HG03103 (cell line): Measurements from ENCODE around the gene PRF1.
"Not testable (repeated sequence)": the region's sequence is repeated elsewhere in the genome, so short reads cannot be mapped to it uniquely, and the experiment has no call there.

Experiments used
- ATAC-seq: cut with Tn5 transposase; IDR thresholded peaks from one replicate; pipeline ENCODE4 v1.9.1; 2021; ENCODE audit warnings: low read depth; ENCODE audit not compliant: unreplicated experiment

Gene PRF1

GRCh38 chr10:70602665-70603448 is at the start of gene PRF1:
PRF1 (minus strand) TSS chr10:70602741; CDS start chr10:70600902, 1,839 bp downstream.
- no peak for ATAC-seq

- no peak for ATAC-seq
Observed at GRCh38 chr10:70651661-70652060, 49.1 kb upstream of the PRF1 start.

GRCh38 chr10:70650718-70651117 is 48.2 kb upstream of the PRF1 start:
- ATAC-seq = no peak

GRCh38 chr10:70650104-70650503 is 47.6 kb upstream of the PRF1 start:
- no peak for ATAC-seq

- no peak for ATAC-seq
Observed at GRCh38 chr10:70649526-70649925, 47.0 kb upstream of the PRF1 start.

GRCh38 chr10:70648427-70648826 is 45.9 kb upstream of the PRF1 start:
- no peak for ATAC-seq

GRCh38 chr10:70647086-70647485 is 44.5 kb upstream of the PRF1 start:
- no peak for ATAC-seq

- not testable (repeated sequence) for ATAC-seq
Observed at GRCh38 chr10:70644959-70645358, 42.4 kb upstream of the PRF1 start.

GRCh38 chr10:70643272-70643671 is 40.7 kb upstream of the PRF1 start:
- not testable (repeated sequence) for ATAC-seq

- ATAC-seq = not testable (repeated sequence)
Observed at GRCh38 chr10:70639640-70640383, 37.3 kb upstream of the PRF1 start.

- not testable (repeated sequence) for ATAC-seq
Observed at GRCh38 chr10:70634515-70634914, 32.0 kb upstream of the PRF1 start.

- ATAC-seq = no peak
Observed at GRCh38 chr10:70634011-70634410, 31.5 kb upstream of the PRF1 start.

- not testable (repeated sequence) for ATAC-seq
Observed at GRCh38 chr10:70631735-70632134, 29.2 kb upstream of the PRF1 start.

- no peak for ATAC-seq
Observed at GRCh38 chr10:70629338-70629737, 26.8 kb upstream of the PRF1 start.

GRCh38 chr10:70626056-70626455 is 23.5 kb upstream of the PRF1 start:
- no peak for ATAC-seq

GRCh38 chr10:70622981-70623844 is 20.7 kb upstream of the PRF1 start:
- ATAC-seq = no peak

GRCh38 chr10:70622541-70622940 is 20.0 kb upstream of the PRF1 start:
- no peak for ATAC-seq

- no peak for ATAC-seq
Observed at GRCh38 chr10:70621503-70622078, 19.1 kb upstream of the PRF1 start.

GRCh38 chr10:70620020-70620289 is 17.4 kb upstream of the PRF1 start:
- ATAC-seq = no peak

GRCh38 chr10:70619271-70620019 is 16.9 kb upstream of the PRF1 start:
- ATAC-seq = no peak
